A673 (cell line): ENCODE measurements around the gene MRPS14. TPM values are rescaled to one million over a fixed set of nuclear protein-coding genes. Genes with fewer than 3 reads are reported as not detected.

Source experiments
- BruUV-seq: library from RNA; stranded (reverse); fragments of 400-500 nt; replicated peaks from 2 replicates; lab custom pipeline; 2021; lab: Mats Ljungman, UMichigan
- CTCF ChIA-PET: fragments of 300-600 bp; sonication (Branson Sonifier 250); formaldehyde crosslinking; loops from one replicate; lab custom pipeline; 2022; ENCODE audit warnings: antibody characterized with exemption; lab: Charles Lee
- POLR2A ChIA-PET: fragments of 300-600 bp; sonication (Branson Sonifier 250); formaldehyde crosslinking; loops from one replicate; lab custom pipeline; 2022; ENCODE audit warnings: antibody characterized with exemption; ENCODE audit not compliant: low non-redundant PET; lab: Charles Lee
- DNase-seq: peaks from one replicate; pipeline ENCODE4 v3.0.0-alpha.2; 2015; ENCODE audit warnings: low spot score
- H3K27ac ChIP-seq: fragments of 200-600 bp; sonication (generic); 2 replicates; pipeline ENCODE4 v1.5.1; 2016; ENCODE audit warnings: mixed run types, low read depth, mild to moderate bottlenecking, mixed read lengths, antibody characterized with exemption, low read length; ENCODE audit not compliant: poor library complexity, severe bottlenecking
- H3K27me3 ChIP-seq: fragments of 200-600 bp; sonication (generic); replicated peaks from 2 replicates; pipeline ENCODE4 v1.6.1; 2017; ENCODE audit warnings: mixed run types, low read depth, mild to moderate bottlenecking, mixed read lengths, antibody characterized with exemption, low read length; ENCODE audit not compliant: insufficient read depth, poor library complexity
- H3K36me3 ChIP-seq: fragments of 200-600 bp; sonication (generic); 2 replicates; pipeline ENCODE4 v1.6.1; 2016; ENCODE audit warnings: mixed run types, mild to moderate bottlenecking, mixed read lengths, antibody characterized with exemption, low read length; ENCODE audit not compliant: insufficient read depth, poor library complexity, severe bottlenecking
- H3K4me1 ChIP-seq: fragments of 200-600 bp; sonication (generic); 2 replicates; pipeline ENCODE4 v1.6.1; 2017; ENCODE audit warnings: mixed run types, mild to moderate bottlenecking, mixed read lengths, antibody characterized with exemption, low read length; ENCODE audit not compliant: insufficient read depth, poor library complexity, severe bottlenecking
- H3K4me3 ChIP-seq: fragments of 200-600 bp; sonication (generic); 2 replicates; pipeline ENCODE4 v1.5.1; 2016; ENCODE audit warnings: low read depth, mixed run types, mild to moderate bottlenecking, mixed read lengths, low read length; ENCODE audit not compliant: poor library complexity, severe bottlenecking
- H3K9me3 ChIP-seq: fragments of 200-600 bp; sonication (generic); 2 replicates; pipeline ENCODE4 v1.6.1; 2016; ENCODE audit warnings: mixed run types, low read depth, mild to moderate bottlenecking, mixed read lengths, antibody characterized with exemption, low read length; ENCODE audit not compliant: poor library complexity, severe bottlenecking
- EZH2 ChIP-seq: fragments of 200-600 bp; sonication (generic); IDR thresholded peaks from 2 replicates; pipeline ENCODE4 v1.6.1; 2017; ENCODE audit warnings: borderline replicate concordance, low read depth, mild to moderate bottlenecking, mixed read lengths, antibody characterized with exemption, low read length; ENCODE audit not compliant: poor library complexity, severe bottlenecking
- intact Hi-C: fragments of 100-400 bp; cut with micrococcal nuclease; formaldehyde crosslinking; loops from one replicate; pipeline ENCODE4 v1.10.0; 2022; ENCODE audit not compliant: unreplicated experiment
- total RNA-seq: library from RNA; stranded (reverse); gene quantifications from 2 replicates; pipeline ENCODE4 v1.2.3, GENCODE V29; 2021
- TF ChIP-seq, protein P1 (sequence below): fragments of 300-800, 200-600 bp; sonication (generic); conservative IDR thresholded peaks from 2 replicates; pipeline ENCODE4 v1.5.1; 2017; ENCODE audit warnings: low read depth, mild to moderate bottlenecking, antibody characterized with exemption, low read length, moderate library complexity, mixed read lengths

The MRPS14 gene
- total RNA-seq, 1 experiment from 2014 or later = 40.1 TPM

DNA sequence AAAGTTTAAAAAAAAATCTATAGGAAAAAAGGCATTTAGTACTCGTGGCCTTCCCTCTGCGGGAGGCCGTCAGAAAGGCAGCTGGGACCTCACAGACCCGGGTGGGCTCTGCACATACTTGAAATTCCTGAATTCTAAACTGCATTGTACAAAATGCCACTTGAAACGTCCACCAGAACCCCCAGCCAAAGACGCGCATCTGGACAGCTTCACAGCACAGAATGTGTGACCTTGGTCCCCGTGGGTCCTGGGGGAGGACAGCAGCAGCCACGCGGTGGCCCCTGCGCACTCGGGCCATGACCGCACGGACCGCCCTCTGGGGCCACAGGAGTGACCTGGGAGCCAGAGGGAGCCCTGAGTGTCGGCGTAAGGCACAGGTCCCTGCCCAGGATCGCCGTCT is 20.6 kb upstream of the MRPS14 start:
- Histone ChIP-seq H3K27me3 (peaks cover 6% of the 10 kb centered on the region), H3K36me3 (no peaks in the 10 kb centered on the region), H3K4me3 (no peak overlapping the region), H3K27ac (no peak overlapping the region), H3K4me1 (no peaks in the 10 kb centered on the region), H3K9me3 (no peaks in the 10 kb centered on the region)
- ChIA-PET CTCF (no interaction called here), POLR2A (no interaction called here)
- TF ChIP-seq EZH2 = no peak
- TF ChIP-seq, protein P1, sequence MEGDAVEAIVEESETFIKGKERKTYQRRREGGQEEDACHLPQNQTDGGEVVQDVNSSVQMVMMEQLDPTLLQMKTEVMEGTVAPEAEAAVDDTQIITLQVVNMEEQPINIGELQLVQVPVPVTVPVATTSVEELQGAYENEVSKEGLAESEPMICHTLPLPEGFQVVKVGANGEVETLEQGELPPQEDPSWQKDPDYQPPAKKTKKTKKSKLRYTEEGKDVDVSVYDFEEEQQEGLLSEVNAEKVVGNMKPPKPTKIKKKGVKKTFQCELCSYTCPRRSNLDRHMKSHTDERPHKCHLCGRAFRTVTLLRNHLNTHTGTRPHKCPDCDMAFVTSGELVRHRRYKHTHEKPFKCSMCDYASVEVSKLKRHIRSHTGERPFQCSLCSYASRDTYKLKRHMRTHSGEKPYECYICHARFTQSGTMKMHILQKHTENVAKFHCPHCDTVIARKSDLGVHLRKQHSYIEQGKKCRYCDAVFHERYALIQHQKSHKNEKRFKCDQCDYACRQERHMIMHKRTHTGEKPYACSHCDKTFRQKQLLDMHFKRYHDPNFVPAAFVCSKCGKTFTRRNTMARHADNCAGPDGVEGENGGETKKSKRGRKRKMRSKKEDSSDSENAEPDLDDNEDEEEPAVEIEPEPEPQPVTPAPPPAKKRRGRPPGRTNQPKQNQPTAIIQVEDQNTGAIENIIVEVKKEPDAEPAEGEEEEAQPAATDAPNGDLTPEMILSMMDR = no peak
- no TSS peak for BruUV-seq
- no peak for DNase-seq
- intact Hi-C loops = no loop called here

GRCh38 chr1:175042650-175043049 is 19.4 kb upstream of the MRPS14 start:
- TF ChIP-seq, protein P1 = no peak
- no peak for TF ChIP-seq EZH2
- Histone ChIP-seq H3K27ac (no peak overlapping the region), H3K36me3 (no peaks in the 10 kb centered on the region), H3K27me3 (peaks cover 4% of the 10 kb centered on the region), H3K9me3 (no peaks in the 10 kb centered on the region), H3K4me3 (no peak overlapping the region), H3K4me1 (no peaks in the 10 kb centered on the region)
- ChIA-PET POLR2A (no interaction called here), CTCF (no interaction called here)
- intact Hi-C loops = no loop called here
- no TSS peak for BruUV-seq
- DNase-seq = no peak

- no peaks in the 10 kb centered on the region for H3K9me3 ChIP-seq
- intact Hi-C loops = no loop called here
- CTCF ChIA-PET = no interaction called here
- no peaks in the 10 kb centered on the region for H3K27me3 ChIP-seq
- no peaks in the 10 kb centered on the region for H3K4me1 ChIP-seq
- POLR2A ChIA-PET = no interaction called here
- no peak overlapping the region for H3K27ac ChIP-seq
- DNase-seq = no peak
- TF ChIP-seq EZH2 = no peak
- TF ChIP-seq, protein P1 = no peak
- no peak overlapping the region for H3K4me3 ChIP-seq
- no peaks in the 10 kb centered on the region for H3K36me3 ChIP-seq
- no TSS peak for BruUV-seq
These were observed 17.2 kb upstream of the MRPS14 start for GRCh38 chr1:175040324-175040879.
